T47D (cell line): ENCODE results near the gene DDN.

Experiments
- DNase-seq, 2 experiments: peaks; one replicate each; pipeline versions ENCODE4 v3.0.0 to v3.0.0-alpha.2; 2011 to 2012; ENCODE audit warnings: low read depth in 1 of 2, low spot score in 1 of 2
- JUND ChIP-seq: IDR thresholded peaks from 2 replicates; pipeline ENCODE4 v1.6.1; 2012; ENCODE audit warnings: low read depth
- in situ Hi-C: cut with HindIII; loops from 2 replicates; pipeline ENCODE4 v1.10.0; 2016; ENCODE audit warnings: low sequenced_read_pairs, low pct_unique_long_range_greater_than_20kb

Gene DDN

GRCh38 chr12:49018261-49019119, 19.3 kb upstream of the DDN start, which contains the start of gene PRKAG1:
TSS of gene PRKAG1 (minus strand) at chr12:49018776. CDS start at chr12:49018740, 36 bp downstream.
- in situ Hi-C loops = no loop called here
- DNase-seq = peak; percentile 98
- no peak for TF ChIP-seq JUND

- DNase-seq = no peak
- TF ChIP-seq JUND = no peak
- in situ Hi-C loops = no loop called here
These were observed 18.7 kb upstream of the DDN start for GRCh38 chr12:49017891-49018260.

GRCh38 chr12:49015196-49015595, 16.0 kb upstream of the DDN start:
- in situ Hi-C loops = no loop called here
- DNase-seq = no peak
- no peak for TF ChIP-seq JUND

- peak in 1 of 2 experiments; percentile 43 for DNase-seq
- no peak for TF ChIP-seq JUND
- in situ Hi-C loops = no loop called here
These were observed 15.4 kb upstream of the DDN start for GRCh38 chr12:49014547-49014946.

GRCh38 chr12:49013428-49013827, 14.3 kb upstream of the DDN start:
- in situ Hi-C loops = no loop called here
- no peak for DNase-seq

GRCh38 chr12:49012739-49013138, 13.6 kb upstream of the DDN start:
- no peak for TF ChIP-seq JUND
- DNase-seq = no peak
- in situ Hi-C loops = no loop called here

More at GRCh38 chr12:49013428-49013827, 14.3 kb upstream of the DDN start:
- TF ChIP-seq JUND = no peak

GRCh38 chr12:49010092-49010668, 11.0 kb upstream of the DDN start:
- in situ Hi-C loops = no loop called here
- DNase-seq = no peak
- no peak for TF ChIP-seq JUND

GRCh38 chr12:49008943-49009342, 9.8 kb upstream of the DDN start:
- in situ Hi-C loops = no loop called here
- no peak for DNase-seq

GRCh38 chr12:49000346-49000745, 1.2 kb upstream of the DDN start:
- in situ Hi-C loops = no loop called here
- no peak for TF ChIP-seq JUND
- DNase-seq = no peak

More at GRCh38 chr12:49008943-49009342, 9.8 kb upstream of the DDN start:
- no peak for TF ChIP-seq JUND

- no peak for DNase-seq
- in situ Hi-C loops = no loop called here
- TF ChIP-seq JUND = no peak
These were observed 450 bp downstream of the DDN start for GRCh38 chr12:48998497-48999353.

- in situ Hi-C loops = no loop called here
- no peak for DNase-seq
- no peak for TF ChIP-seq JUND
These were observed 1.3 kb downstream of the DDN start for GRCh38 chr12:48997719-48998496.
